RWPE2 (cell line): ENCODE data around the gene SLC29A3.

Experiments
- ATAC-seq: fragments of 200-7000 bp; cut with Tn5 transposase; 3 replicates; pipeline ENCODE4 v1.9.1; 2021; ENCODE audit warnings: low read depth
- DNase-seq: peaks from one replicate; pipeline ENCODE4 v3.0.0-alpha.2; 2020; ENCODE audit warnings: low spot score
- H3K27ac ChIP-seq: fragments of 450-650 bp; 2 replicates; pipeline ENCODE4 v1.5.1; 2017; ENCODE audit warnings: mild to moderate bottlenecking; ENCODE audit not compliant: poor library complexity, severe bottlenecking
- H3K27me3 ChIP-seq: fragments of 250-450 bp; sonication (Bioruptor Pico); 2 replicates; pipeline ENCODE4 v1.5.1; 2021; ENCODE audit warnings: mild to moderate bottlenecking, moderate library complexity; ENCODE audit not compliant: insufficient read depth, poor library complexity, severe bottlenecking
- H3K36me3 ChIP-seq: fragments of 250-450 bp; sonication (Bioruptor Pico); 2 replicates; pipeline ENCODE4 v1.5.1; 2020; ENCODE audit warnings: low read depth, mild to moderate bottlenecking, moderate library complexity
- H3K4me1 ChIP-seq: fragments of 250-450 bp; sonication (Bioruptor Pico); 2 replicates; pipeline ENCODE4 v1.5.1; 2021; ENCODE audit warnings: mild to moderate bottlenecking, moderate library complexity; ENCODE audit not compliant: insufficient read depth, poor library complexity, severe bottlenecking
- H3K4me3 ChIP-seq: fragments of 250-450 bp; sonication (Bioruptor Pico); 2 replicates; pipeline ENCODE4 v1.5.1; 2021; ENCODE audit warnings: mild to moderate bottlenecking, moderate library complexity; ENCODE audit not compliant: severe bottlenecking
- H3K9me3 ChIP-seq: fragments of 250-450 bp; sonication (Bioruptor Pico); 2 replicates; pipeline ENCODE4 v1.5.1; 2021; ENCODE audit warnings: mild to moderate bottlenecking, moderate library complexity; ENCODE audit not compliant: severe bottlenecking
- TF ChIP-seq, protein P1 (sequence below): fragments of 450-650 bp; IDR thresholded peaks from one replicate; pipeline ENCODE4 v1.5.1; 2017; ENCODE audit warnings: mild to moderate bottlenecking, moderate library complexity; ENCODE audit not compliant: poor library complexity, severe bottlenecking

SLC29A3 gene

GRCh38 chr10:71280825-71281224 is 38.2 kb upstream of the SLC29A3 start:
- Histone ChIP-seq H3K9me3 (no peaks in the 10 kb centered on the region), H3K4me1 (no peaks in the 10 kb centered on the region), H3K36me3 (no peaks in the 10 kb centered on the region), H3K27ac (no peak overlapping the region), H3K27me3 (no peaks in the 10 kb centered on the region), H3K4me3 (no peak overlapping the region)
- ATAC-seq (no peak), DNase-seq (no peak)
- TF ChIP-seq, protein P1, sequence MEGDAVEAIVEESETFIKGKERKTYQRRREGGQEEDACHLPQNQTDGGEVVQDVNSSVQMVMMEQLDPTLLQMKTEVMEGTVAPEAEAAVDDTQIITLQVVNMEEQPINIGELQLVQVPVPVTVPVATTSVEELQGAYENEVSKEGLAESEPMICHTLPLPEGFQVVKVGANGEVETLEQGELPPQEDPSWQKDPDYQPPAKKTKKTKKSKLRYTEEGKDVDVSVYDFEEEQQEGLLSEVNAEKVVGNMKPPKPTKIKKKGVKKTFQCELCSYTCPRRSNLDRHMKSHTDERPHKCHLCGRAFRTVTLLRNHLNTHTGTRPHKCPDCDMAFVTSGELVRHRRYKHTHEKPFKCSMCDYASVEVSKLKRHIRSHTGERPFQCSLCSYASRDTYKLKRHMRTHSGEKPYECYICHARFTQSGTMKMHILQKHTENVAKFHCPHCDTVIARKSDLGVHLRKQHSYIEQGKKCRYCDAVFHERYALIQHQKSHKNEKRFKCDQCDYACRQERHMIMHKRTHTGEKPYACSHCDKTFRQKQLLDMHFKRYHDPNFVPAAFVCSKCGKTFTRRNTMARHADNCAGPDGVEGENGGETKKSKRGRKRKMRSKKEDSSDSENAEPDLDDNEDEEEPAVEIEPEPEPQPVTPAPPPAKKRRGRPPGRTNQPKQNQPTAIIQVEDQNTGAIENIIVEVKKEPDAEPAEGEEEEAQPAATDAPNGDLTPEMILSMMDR = no peak

GRCh38 chr10:71281646-71282322 is 37.3 kb upstream of the SLC29A3 start:
- no peaks in the 10 kb centered on the region for H3K36me3 ChIP-seq
- DNase-seq (no peak), ATAC-seq (no peak)
- H3K9me3 ChIP-seq = no peaks in the 10 kb centered on the region
- no peak overlapping the region for H3K27ac ChIP-seq
- no peaks in the 10 kb centered on the region for H3K4me1 ChIP-seq
- H3K27me3 ChIP-seq = no peaks in the 10 kb centered on the region
- no peak overlapping the region for H3K4me3 ChIP-seq
- TF ChIP-seq, protein P1 = no peak

- no peaks in the 10 kb centered on the region for H3K4me1 ChIP-seq
- TF ChIP-seq, protein P1 = no peak
- ATAC-seq (no peak), DNase-seq (no peak)
- no peaks in the 10 kb centered on the region for H3K27me3 ChIP-seq
- H3K36me3 ChIP-seq = no peaks in the 10 kb centered on the region
- no peaks in the 10 kb centered on the region for H3K9me3 ChIP-seq
- H3K27ac ChIP-seq = no peak overlapping the region
- no peak overlapping the region for H3K4me3 ChIP-seq
These were observed 36.8 kb upstream of the SLC29A3 start for GRCh38 chr10:71282323-71282680.

- Histone ChIP-seq H3K27ac (no peak overlapping the region), H3K9me3 (no peaks in the 10 kb centered on the region), H3K4me1 (no peaks in the 10 kb centered on the region), H3K4me3 (no peak overlapping the region), H3K27me3 (no peaks in the 10 kb centered on the region), H3K36me3 (no peaks in the 10 kb centered on the region)
- TF ChIP-seq, protein P1 = no peak
- ATAC-seq (no peak), DNase-seq (no peak)
These were observed 35.6 kb upstream of the SLC29A3 start for GRCh38 chr10:71283410-71283809.

DNA sequence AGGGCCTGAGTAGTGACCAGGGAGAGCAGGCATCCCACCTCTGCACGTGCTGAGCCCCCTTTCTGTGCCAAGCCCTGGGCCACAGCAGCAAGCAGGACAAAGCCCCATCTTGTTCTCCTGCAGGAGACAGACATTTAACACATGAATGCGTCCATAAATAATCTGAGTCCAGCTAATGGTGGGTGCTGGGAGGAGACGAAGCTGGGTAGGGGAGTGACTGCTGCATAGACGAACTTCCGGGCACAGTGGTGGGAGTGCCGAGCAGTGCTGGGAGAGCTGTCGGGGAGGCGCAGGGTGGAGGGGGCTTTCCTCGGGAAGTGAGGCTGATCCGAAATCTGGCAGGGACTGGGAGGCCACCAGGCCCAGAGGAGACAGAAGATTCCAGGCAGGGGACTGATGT is 35.2 kb upstream of the SLC29A3 start:
- H3K27me3 ChIP-seq = no peaks in the 10 kb centered on the region
- H3K27ac ChIP-seq = no peak overlapping the region
- H3K36me3 ChIP-seq = no peaks in the 10 kb centered on the region
- TF ChIP-seq, protein P1 = no peak
- ATAC-seq (no peak), DNase-seq (no peak)
- H3K4me1 ChIP-seq = no peaks in the 10 kb centered on the region
- H3K9me3 ChIP-seq = no peaks in the 10 kb centered on the region
- no peak overlapping the region for H3K4me3 ChIP-seq
